IMR-90 (cell line): Measurements from ENCODE around the gene ZNF486. TPM values are rescaled to one million over a fixed set of nuclear protein-coding genes. Genes with fewer than 3 reads are reported as not detected.

Experiments
- microRNA-seq, 2 experiments: library from miRNA; stranded (forward) in 1 of 2; unstranded in 1 of 2; fragments of 10-50 nt in 1 of 2; fragments of <30 nt in 1 of 2; gene quantifications in 1 of 2; microRNA quantifications in 1 of 2; one replicate each; pipeline versions ENCODE3 to v1.1.0; 2013 to 2020; ENCODE audit not compliant: insufficient read depth in 1 of 2, insufficient read length in 1 of 2, unreplicated experiment in 1 of 2
- polyA plus RNA-seq, 3 experiments: library from polyadenylated mRNA; depleted of rRNA; stranded (reverse); fragments of >200 nt; gene quantifications; 2 replicates each; pipeline ENCODE4 v1.2.3, GENCODE V29; 2012; ENCODE audit warnings: low replicate concordance in 1 of 3
- small RNA-seq, 5 experiments: library from RNA; depleted of rRNA; stranded (forward); fragments of <200 nt; gene quantifications; one replicate each; pipeline ENCODE3, GENCODE V24; 2012
- total RNA-seq: library from RNA; depleted of rRNA; stranded (reverse); fragments of >200 nt; gene quantifications from 2 replicates; pipeline ENCODE4 v1.2.3, GENCODE V29; 2012; rRNA removed

The ZNF486 gene
- total and polyA plus RNA-seq, 2 of the 4 experiments (the other 2 are of a cell fraction), result 2.2 to 4.1 TPM

Small RNA genes lying within 50 kb of the gene (microRNA-seq; reads per million reads assigned to microRNA genes)
- gene AC011447.4 (ENCODE audit: insufficient read depth, insufficient read length), result not detected

Small RNA genes lying within 50 kb of the gene (small RNA-seq; reads per million reads assigned to genes)
- 0 reads per million in 5 experiments for gene AC011447.4

Other genes starting within 250 kb of the ZNF486 start
- 2.2 and 4.8 TPM in 2 replicates for gene ZNF682, start 127.7 kb upstream of the ZNF486 start, total RNA-seq
- gene ZNF682, start 127.7 kb upstream of the ZNF486 start, polyA plus RNA-seq (2012; rRNA removed), result 1.3 and 1.7 TPM in 2 replicates
- 0.28 and 0.36 TPM in 2 replicates for gene ZNF90, start 89.2 kb upstream of the ZNF486 start, total RNA-seq
- gene ZNF90, start 89.2 kb upstream of the ZNF486 start, polyA plus RNA-seq (2012; rRNA removed), result 0.38 and 0.49 TPM in 2 replicates